ENCODE measurements around the gene CLEC4M.
A peak's percentile ranks its signal among the peaks of the same experiment; 100 is the strongest.
"Not testable (repeated sequence)": the region's sequence is repeated elsewhere in the genome, so short reads cannot be mapped to it uniquely, and the experiment has no call there.

Gene CLEC4M

GRCh38 chr19:7742575-7742974, 20.5 kb upstream of the CLEC4M start:
- DNase-seq: no peak

GRCh38 chr19:7742991-7743390, 20.1 kb upstream of the CLEC4M start:
- no peak for DNase-seq

GRCh38 chr19:7743425-7743841, 19.6 kb upstream of the CLEC4M start:
- no peak for DNase-seq

GRCh38 chr19:7744199-7744786, 18.8 kb upstream of the CLEC4M start:
- DNase-seq: no peak

GRCh38 chr19:7744871-7745650, 18.0 kb upstream of the CLEC4M start:
- no peak for DNase-seq

- DNase-seq: not testable (repeated sequence)
Observed at GRCh38 chr19:7746306-7746705, 16.7 kb upstream of the CLEC4M start.

- no peak for DNase-seq
Observed at GRCh38 chr19:7746903-7747884, 15.8 kb upstream of the CLEC4M start, which contains the start of gene CD209. Gene CD209, minus strand, starts transcription at chr19:7747534. Its CDS starts 23 bp downstream, at chr19:7747511.

- DNase-seq: no peak
Observed at GRCh38 chr19:7748171-7748570, 14.9 kb upstream of the CLEC4M start.

GRCh38 chr19:7748756-7749155, 14.3 kb upstream of the CLEC4M start:
- no peak for DNase-seq

- DNase-seq: no peak
Observed at GRCh38 chr19:7751157-7751783, 11.8 kb upstream of the CLEC4M start.

- DNase-seq: no peak
Observed at GRCh38 chr19:7756258-7756657, 6.8 kb upstream of the CLEC4M start.

- DNase-seq: no peak
Observed at GRCh38 chr19:7757358-7757757, 5.7 kb upstream of the CLEC4M start.

GRCh38 chr19:7759156-7759555, 3.9 kb upstream of the CLEC4M start:
- no peak for DNase-seq

GRCh38 chr19:7763696-7764095, 653 bp downstream of the CLEC4M start:
- no peak for DNase-seq

GRCh38 chr19:7764157-7764556, 1.1 kb downstream of the CLEC4M start:
- DNase-seq: not testable (repeated sequence)

- not testable (repeated sequence) for DNase-seq
Observed at GRCh38 chr19:7765043-7765442, 2.0 kb downstream of the CLEC4M start.

GRCh38 chr19:7766535-7766934, 3.5 kb downstream of the CLEC4M start:
- DNase-seq: no peak

- no peak for DNase-seq
Observed at GRCh38 chr19:7767487-7767886, 4.4 kb downstream of the CLEC4M start.

- no peak for DNase-seq
Observed at GRCh38 chr19:7769171-7769570, 6.1 kb downstream of the CLEC4M start.

- DNase-seq: no peak
Observed at GRCh38 chr19:7771072-7771471, 8.0 kb downstream of the CLEC4M start.

- peak; percentile 55 for DNase-seq
Observed at GRCh38 chr19:7772752-7773291, 9.8 kb downstream of the CLEC4M start.

GRCh38 chr19:7773841-7774240, 10.8 kb downstream of the CLEC4M start:
- no peak for DNase-seq

Measured in fibroblast of skin of scalp (primary cell).